GM21526 (cell line): Measurements from ENCODE around the gene ERI2.
"Not testable (repeated sequence)": the region's sequence is repeated elsewhere in the genome, so short reads cannot be mapped to it uniquely, and the experiment has no call there.

ENCODE experiments used
- ATAC-seq: cut with Tn5 transposase; IDR thresholded peaks from one replicate; pipeline ENCODE4 v1.9.1; 2021; ENCODE audit warnings: moderate library complexity; ENCODE audit not compliant: unreplicated experiment, low FRiP score

The ERI2 gene

DNA sequence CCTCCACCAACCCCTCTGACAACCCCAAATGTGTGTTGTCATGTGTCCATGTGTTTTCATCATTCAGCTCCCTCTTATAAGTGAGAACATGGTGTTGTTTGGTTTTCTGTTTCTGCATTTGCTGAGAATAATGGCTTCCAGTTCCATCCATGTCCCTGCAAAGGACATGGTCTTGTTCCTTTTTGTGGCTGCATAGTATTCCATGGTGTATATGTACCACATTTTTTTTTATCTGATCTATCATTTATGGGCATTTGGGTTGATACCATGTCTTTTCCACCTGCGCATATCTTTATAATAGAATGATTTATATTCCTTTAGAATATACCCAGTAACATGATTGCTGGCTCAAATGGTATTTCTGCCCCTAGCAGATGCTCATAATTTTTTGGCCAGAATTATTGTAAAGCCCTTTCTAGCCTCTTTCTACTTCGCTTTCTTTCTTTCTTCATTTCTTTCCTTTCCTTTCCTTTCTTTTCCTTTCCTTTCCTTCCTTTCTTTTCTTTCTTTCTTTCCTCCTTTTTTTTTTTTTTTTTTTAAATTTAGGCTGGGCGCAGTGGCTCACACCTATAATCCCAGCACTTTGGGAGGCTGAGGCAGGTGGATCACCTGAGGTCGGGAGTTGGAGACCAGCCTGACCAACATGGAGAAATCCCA is 12.8 kb upstream of the ERI2 start:
- no peak for ATAC-seq

DNA sequence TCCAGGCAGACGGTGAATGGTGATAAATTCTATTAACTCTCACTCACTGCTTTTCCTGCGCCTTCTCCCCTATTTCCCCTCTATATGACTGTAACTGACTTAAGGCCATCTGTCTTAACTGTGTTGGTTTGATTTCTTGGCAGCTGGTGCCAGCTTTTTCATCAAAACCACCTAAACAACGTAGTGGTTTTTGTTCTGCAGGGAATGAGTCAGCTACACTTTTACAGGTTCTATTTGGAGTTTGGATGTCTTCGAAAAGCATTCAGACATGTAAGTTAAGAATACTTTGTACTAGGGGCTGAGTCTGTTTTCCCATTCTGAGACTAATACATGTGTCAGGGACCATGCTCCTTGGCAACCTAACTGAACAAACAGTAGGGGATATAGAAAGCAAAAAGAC is 8.5 kb upstream of the ERI2 start:
- no peak for ATAC-seq

DNA sequence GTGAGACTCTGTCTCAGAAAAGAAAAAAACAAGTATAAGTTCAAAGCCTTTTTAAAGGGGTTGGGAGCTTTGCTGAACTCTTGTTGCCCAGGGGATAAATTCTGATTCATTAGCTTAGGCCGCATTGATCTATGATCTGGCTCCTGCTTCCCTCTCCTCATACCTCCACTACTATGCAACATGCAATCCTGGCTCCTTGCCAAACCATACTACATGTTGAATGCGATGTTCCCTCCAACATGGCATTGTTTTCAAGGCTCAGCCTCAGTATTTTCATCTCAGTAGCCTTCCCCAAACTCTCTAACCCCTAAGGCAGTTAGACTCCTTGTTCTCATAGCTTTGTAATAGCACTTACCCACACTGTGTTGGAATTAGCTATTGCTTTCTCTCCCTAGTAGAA is 6.2 kb upstream of the ERI2 start:
- ATAC-seq: no peak

DNA sequence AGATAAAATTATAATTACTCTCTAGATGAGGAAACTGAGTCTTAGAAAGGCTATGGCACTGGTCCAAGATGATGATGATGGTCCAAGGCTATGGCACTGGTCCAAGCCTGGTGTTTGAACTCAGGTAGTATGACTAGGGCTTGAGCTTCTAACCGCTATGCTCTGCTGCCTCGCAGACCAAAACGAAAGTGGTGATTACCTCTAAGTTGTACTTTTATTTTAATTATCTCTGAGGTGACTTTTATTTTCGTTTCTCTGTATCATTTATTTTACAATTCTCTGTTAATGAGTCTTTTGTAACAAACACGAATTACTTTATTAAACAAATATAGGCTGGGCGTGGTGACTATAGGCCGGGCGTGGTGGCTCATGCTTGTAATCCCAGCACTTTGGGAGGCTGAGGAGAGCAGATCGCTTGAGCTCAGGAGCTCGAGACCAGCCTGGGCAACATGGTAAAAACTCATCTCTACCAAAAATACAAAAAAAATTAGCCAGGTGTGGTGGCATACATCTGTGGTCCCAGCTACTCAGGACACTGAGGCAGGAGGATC is 5.7 kb upstream of the ERI2 start:
- no peak for ATAC-seq

DNA sequence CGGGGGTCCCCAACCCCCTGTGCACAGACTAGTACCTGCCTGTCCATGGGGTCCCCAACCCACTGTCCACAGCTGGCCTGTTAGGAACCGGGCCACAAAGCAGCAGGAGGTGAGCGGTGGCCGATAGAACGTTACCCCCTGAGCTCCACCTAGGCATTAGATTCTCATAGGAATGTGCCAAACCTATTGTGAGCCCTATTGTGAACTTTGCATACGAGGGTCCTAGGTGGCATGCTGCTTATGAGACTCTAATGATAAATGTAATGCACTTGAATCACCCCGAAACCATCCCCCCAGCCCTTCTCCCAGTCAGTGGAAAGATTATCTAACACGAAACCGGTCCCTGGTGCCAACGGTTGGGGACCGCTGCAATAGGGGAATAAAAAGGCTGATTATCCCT is 1.6 kb upstream of the ERI2 start:
- ATAC-seq: no peak

DNA sequence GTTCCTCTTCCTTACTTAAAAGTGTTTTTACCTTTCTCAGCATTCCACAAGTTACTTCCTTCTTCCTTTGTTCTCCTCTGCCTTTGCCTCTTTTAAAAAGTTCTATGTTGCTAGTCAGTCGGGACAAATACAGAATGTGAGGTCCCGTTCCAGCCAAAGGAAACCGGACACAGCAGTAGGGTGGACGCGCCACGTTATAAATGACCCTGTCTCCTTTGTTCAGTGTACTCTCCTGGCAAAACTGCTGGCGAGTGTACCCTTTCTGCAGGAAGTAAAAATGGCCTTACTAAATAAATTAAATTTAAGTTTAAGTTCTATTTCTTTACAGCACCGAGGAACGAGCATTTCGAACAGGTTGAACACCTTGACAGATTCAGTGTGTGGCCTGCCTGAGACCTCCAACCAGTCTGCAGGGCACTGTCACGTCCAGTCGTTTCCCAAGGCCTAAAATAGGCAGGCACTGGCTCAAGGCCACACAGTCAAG is 546 bp downstream of the ERI2 start:
- not testable (repeated sequence) for ATAC-seq

DNA sequence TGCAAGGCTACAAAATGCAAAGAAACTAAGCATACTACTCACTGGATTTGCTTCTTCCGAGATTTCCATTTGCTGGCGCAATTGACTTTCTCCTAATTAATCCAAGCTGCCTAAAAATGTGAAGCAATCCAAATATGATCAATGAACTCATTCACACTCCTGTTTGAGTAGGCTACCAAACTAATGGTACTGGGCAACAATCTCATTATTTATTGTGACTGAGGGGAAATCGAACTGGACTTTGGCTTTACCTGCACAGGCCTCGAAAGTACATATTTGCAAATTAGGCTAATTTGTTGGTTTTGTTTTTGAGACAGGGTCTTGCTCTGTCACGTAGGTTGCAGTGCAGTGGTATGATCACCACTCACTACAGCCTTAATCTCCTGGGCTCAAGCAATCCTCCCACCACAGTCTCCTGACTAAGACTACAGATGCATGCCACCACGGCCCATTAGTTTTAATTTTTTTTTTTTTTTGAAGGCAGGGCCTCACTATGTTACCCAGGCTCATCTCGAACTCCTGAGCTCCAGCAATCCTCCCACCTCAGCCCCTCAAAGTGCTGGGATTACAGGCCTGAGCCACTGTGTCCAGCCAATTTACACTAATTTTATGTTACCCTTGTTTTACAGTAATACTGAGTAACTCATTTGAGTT is 2.6 kb downstream of the ERI2 start:
- no peak for ATAC-seq

DNA sequence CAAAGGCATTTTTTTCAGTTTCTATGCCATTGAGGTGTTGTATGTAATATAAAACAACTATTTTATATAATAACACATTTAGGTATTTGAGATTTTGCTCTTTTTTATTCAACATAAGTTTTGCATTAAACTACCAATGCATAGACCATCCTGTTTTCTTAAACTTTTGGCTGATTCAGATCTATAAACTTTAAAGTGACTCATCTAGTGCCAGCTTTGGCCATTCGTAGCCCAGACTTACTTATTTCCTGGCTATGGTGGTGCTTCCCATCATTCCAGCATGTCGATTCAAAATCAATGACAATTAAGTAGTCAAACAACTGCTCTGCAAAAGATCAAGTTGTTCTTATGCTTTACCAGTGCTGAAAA is 3.1 kb downstream of the ERI2 start:
- ATAC-seq: no peak

DNA sequence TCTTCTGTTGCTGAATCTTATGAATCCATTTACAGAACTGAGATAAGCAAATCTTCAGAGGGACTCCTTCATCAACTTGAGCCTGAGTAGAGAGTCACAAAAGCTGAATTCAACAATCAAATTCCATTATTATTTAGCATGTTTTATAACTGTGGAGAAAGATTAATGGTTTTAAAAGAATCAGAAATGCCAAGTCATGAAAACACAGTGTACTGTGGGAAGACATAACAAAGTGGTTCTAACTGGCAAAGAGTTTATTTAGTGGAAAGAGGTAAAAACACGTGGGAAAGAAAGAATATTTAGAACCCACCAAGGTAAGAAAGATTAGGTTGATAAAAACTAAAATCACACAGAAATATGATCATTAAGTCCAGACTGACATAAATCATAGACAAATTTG is 5.0 kb downstream of the ERI2 start:
- ATAC-seq: no peak

DNA sequence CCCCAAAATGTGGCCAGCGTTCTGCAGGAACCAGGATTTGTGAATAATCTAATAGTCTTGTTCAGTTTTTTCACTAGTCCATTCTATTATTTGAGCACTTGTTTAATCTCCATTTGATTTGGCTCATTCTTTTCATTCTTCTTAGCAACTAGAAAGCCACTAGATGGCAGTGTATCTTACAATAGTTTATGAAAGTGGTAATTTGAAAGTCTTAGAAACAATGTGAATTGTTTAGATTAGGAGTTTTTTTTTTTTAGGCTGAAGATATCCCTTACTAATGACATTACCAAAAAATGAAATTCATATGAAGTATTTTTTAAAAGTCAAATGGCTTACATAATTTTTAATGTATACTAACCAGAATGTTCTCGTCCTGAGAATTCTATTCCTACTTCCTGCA is 6.7 kb downstream of the ERI2 start:
- no peak for ATAC-seq

DNA sequence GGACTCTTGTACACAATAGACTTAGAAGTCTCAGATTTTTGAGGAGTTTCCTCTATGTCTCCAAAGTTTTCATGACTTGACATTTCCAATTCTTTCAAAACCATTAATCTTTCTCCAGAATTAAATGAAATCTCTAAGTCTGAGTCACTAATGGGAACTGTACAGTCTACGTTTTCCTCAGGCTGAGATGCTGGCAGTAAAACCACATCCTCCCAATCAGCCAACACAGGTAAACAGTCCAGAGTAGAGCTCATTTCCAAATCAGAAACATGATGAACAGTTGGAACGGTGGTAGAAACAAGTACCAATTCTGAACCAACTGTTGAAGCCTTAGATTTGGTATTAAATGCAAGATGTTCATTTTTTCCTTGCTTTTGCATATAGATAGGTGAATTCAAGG is 7.9 kb downstream of the ERI2 start:
- ATAC-seq: no peak

DNA sequence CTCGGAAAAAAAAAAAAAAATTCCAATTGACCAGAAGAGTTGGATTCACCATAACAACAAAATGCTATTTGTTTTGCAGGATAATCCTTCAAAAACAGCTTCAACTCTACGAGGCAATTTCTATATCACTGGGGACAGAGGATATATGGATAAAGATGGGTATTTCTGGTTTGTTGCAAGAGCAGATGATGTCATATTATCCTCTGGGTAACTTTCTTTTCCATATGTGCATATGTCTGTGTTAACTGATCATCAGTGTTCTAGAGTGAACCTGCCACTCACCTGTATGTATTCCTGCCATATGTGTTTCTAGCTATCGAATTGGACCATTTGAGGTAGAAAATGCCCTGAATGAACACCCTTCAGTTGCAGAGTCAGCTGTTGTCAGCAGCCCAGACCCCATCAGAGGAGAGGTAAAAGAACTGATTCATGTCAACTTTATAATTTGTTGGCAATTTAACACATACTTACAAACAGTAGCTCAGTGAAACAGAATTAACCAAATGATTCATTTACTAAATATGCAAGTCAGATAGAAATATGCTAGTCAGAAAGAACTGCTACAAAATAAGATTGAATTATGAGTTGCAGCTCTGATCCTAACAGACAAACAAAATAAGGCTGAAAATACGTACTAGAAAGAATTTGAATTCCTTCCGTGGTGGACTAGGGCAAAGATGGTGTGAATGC is 14.2 kb downstream of the ERI2 start:
- no peak for ATAC-seq

DNA sequence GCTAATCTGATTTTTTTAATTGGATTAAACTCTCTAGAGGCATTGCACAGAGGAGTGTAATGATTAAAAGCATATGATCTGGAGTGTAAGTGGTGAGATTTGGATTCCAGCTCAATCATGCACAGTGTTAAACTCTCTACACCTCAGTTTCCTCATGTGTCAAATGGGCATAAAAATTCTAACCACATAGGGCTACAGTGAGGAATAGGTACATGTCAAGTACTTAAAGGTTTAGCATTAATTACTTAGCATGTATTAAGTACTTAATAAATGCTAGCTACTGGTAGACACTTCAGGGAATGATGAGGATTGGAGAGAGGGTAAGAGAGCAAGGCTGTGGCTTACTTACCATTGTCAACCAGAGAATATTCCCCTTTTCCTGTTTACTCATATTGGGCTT is 17.1 kb downstream of the ERI2 start:
- ATAC-seq: no peak

DNA sequence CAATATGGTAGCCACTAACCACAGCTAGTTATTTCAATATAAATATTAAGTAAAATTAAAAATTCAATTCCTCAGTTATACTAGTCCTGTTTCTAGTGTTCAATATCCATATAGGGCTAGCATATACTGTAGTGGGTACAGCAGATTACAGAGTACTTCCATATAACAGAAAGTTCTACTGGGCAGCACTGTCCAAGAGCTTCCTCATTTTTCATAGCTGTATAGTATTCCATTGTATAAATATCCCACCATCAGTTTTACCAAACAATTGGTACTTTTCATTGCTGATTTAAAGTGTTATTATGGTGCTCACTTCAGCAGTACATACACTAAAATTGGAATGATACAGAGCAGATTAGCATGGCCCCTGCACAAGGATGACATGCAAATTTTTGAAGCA is 22.1 kb downstream of the ERI2 start:
- ATAC-seq: no peak

DNA sequence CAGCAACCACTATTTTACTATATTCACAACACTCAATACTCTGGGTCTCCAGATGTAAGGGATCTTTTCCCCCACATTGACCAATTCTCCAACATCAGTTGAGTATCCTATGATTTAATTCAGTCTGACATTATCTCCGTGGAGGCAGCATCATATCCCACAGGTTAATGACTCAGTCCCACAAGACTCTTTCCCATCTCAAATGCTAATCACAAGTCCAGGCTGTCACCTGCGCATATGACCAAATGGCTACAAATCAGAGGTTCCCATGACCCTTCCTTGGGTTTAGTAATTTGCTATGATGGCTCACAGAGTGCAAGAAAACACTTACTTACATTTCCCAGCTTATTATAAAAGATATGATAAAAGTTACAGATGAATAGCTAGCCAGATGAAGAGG is 23.8 kb downstream of the ERI2 start:
- ATAC-seq: no peak

DNA sequence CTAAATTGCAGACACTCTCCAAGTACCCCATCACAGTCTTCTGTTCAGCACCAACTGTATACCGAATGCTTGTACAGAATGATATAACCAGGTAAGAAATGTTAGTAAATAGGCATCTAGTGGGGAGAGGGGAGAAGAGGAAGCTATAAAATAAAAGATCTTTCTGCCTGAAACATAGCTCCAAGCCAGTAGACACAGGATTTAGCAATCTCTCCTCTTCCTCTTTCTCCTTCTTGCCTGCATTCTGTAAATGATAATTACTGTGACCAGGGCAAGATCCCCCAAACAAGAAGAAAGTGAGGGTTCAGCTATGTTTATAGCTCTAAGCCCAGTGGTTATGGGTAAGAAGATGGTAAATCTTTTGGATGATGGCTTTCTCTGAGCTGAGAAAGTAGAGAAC is 24.6 kb downstream of the ERI2 start:
- no peak for ATAC-seq

DNA sequence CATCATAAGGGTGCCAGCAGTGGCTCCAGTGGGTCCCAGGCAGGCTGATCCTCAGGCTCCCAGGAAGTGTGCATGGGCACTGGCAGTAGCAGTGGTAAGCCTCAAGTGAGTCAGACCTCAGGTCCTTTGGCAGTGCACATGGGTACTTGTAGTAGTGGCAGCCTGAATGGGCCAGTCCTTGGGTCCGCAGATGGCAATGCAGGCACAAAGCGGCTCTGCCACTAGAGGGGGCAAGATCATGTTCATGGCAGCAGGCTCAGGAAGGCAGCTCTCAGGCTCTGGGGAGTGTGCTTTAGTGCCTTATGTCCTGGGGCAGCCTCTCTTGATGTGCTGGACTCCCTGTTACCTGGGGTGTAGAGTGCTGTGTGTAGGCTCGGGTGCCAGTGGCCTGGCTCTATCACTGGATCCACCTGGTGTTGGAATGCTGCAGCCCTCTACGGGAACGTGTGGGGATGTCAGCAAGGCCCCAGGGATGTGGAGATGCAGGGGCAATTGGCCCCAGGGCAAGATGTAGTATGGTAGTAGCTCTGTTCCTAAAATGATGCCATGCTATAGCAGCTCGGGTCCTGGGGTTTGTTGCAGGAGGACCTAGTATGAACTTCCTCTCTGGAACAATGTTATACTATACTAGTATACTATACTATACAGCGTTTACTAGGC is 31.4 kb downstream of the ERI2 start:
- no peak for ATAC-seq

DNA sequence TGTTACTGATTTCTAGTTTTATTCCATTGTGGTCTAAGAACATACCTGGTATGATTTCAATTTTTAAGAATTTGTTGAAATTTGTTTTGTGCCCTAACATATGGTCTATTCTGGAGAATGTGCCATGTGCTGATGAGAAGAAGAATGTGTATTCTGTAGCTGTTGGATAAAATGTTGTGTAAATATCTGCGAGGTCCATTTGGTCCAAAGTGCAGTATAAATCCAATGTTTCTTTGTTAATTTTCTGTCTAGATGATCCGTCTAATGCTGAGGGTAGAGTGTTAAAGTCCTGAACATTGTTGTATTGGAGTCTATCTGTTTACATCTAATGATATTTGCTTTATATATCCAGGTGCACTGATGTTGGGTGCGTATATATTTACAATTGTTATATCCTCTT is 32.6 kb downstream of the ERI2 start:
- no peak for ATAC-seq

DNA sequence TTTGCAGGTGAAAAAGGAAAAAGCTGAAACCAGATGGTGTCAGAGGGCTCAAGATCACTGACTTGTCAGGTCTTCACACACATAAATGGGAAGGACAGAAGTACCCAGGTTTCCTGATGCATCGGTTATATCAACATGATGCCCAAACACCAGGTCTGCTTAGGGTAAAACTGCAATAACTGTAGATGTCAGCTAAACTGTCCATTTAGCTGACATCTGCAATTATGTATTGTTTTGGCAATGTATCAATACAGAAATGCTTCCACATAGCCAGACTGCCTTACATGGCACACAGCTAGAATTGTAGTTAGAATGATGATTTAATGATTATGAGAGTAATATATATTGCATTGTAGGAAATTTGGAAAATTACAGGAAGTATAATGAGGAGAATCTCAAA is 37.5 kb downstream of the ERI2 start:
- ATAC-seq: no peak

DNA sequence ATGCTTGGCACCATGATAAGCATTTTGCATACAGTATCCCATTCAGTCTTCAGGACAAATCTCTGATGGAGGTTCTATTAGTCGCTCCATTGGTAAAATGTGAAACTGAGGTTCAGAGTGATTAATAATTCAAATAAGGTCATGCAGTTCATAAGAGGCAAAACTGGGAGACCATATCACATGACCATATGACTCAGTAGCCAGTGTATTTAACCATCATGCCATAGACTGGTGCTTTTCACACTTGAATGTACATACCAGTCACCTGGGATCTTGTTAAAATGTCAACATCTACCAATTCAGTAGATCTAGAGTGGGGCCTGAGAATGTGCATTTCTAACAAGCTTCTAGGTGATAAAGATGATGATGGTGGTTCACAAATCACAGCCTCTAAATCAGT is 38.2 kb downstream of the ERI2 start:
- no peak for ATAC-seq

DNA sequence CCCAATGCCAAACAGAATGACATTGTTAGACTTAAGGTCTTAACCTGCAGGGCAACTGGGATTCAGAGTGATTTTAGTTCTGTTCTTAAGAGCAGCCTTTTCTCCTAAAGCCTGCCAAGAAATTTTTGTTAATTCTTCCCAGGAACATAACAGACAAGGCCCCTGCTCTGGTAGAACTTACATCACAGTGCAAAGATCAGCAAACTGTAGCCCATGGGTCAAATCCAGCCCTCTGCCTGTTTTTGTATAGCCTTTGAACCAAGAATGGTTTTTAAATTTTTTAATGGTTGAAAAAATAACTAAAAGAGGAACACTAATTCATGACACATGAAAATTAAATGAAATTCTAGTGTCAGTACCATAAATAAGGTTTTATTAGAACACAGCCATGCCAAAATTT is 38.7 kb downstream of the ERI2 start:
- ATAC-seq: no peak
